GM19452 (cell line): ENCODE results near the gene MGRN1.
"Not testable (repeated sequence)": the region's sequence is repeated elsewhere in the genome, so short reads cannot be mapped to it uniquely, and the experiment has no call there.

ENCODE experiments used
- ATAC-seq: cut with Tn5 transposase; IDR thresholded peaks from one replicate; pipeline ENCODE4 v1.9.1; 2021; ENCODE audit not compliant: unreplicated experiment

The MGRN1 gene

DNA sequence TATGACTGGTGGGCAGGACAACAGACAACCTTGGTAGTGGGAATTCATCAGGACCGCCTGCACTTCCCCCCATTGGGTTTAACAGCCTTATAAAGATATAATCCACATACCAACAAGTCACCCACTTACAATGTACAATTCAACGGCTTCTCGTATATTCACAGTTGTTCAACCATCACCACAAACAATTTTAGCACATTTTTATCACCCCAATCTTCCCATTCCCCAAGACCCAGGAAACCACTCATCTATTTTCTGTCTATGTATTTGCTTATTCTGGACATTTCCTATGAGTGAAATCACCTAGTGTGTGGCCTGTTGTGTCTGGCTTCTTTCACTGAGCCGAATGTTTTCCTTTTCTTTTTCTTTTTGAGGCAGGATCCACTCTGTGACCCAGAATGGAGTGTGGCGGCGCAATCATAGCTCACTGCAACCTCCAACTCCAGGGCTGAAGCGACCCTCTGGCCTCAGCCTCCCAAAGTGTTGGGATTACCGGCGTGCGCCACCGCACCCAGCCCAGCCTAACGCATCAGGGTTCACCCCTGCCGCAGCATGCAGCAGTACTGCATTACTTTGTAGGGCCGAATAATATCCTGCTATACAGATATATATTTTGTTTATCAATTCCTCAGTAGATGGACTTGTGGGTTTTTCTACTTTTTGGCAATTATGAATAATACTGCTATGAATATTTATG lies 98.6 kb downstream of the MGRN1 start:
- no peak for ATAC-seq

DNA sequence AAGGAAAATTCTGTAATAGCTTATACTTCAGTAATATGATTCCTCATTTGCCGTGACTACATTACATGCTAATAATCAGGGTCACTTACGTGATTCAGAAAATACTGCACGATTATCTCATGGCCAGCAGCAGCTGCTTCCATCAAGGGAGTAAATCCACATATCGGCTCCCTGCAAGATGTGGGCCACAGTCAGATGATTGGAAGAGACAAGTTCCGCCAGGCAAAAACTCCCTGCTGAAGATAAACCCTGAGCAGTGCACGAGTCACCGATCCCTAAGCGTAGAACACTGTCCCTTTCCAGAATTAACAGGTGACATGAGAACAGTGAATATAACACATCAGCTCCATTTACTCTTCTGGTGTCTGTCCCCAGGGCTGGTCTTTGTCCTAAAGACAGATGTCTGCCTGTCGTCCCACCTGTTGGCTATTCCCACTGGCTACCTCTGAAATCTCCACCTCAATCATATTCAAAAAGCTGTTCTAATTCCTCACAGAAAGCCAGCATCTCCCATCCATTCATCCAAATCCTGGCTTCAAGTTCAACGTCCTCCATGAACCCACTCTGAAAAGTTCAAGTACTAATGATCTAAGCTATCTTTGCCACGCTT lies 100.1 kb downstream of the MGRN1 start:
- ATAC-seq = no peak

DNA sequence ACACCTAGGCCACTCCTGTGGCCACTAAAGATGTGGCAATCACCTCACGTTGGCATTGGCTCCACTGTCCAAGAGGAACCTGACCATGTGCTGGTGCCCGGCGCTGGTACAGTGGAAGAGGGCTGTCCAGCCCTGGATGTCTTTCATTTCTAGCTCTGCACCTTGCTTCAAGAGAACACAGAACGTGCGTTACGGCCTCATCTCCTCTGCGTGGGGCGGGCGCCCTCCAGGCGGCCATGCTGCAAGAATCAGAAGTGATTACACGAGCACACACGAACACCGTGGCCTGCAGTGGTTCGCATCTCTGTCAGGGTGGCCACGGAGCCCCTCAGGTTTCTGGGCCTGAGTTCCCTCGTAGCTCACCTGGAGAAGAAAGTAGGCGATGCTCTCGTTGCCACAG lies 102.0 kb downstream of the MGRN1 start:
- ATAC-seq = no peak

GRCh38 chr16:4728676-4729075 lies 104.0 kb downstream of the MGRN1 start:
- no peak for ATAC-seq

- no peak for ATAC-seq
These were observed 105.2 kb downstream of the MGRN1 start for GRCh38 chr16:4729876-4730275.

DNA sequence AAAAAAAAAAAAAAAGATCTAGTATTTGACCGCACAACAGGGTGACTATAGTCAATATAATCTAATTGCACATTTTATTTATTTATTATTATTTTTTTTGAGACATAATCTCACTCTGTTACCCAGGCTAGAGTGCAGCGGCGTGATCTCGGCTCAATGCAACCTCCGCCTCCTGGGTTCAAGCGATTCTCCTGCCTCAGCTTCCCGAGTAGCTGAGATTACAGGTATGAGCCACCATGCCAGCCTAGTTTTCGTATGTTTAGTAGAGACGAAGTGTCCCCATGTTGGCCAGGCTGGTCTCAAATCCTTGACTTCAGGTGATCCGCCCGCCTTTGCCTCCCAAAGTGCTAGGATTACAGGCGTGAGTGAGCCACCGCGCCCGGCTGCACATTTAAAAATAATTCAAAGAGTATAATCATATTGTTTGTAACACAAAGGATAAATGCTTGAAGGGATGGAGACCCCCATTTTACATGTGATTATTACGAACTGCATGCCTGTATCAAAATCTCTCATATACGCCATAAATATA lies 108.7 kb downstream of the MGRN1 start:
- no peak for ATAC-seq

DNA sequence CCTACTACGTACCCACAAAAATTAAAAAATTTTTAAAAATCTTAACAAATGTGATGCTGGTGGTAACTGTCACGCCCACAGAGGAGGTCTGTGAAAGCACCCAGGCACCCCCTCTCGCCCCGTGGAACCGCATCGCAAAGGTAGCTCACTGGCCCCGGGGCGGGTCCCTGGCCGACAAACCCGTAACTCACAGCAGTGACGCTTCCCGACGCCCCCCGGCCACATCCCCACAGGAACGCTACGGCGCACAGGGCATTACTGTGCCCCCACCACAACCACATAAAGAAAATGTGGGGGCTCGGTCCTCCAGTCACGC lies 109.1 kb downstream of the MGRN1 start:
- no peak for ATAC-seq

DNA sequence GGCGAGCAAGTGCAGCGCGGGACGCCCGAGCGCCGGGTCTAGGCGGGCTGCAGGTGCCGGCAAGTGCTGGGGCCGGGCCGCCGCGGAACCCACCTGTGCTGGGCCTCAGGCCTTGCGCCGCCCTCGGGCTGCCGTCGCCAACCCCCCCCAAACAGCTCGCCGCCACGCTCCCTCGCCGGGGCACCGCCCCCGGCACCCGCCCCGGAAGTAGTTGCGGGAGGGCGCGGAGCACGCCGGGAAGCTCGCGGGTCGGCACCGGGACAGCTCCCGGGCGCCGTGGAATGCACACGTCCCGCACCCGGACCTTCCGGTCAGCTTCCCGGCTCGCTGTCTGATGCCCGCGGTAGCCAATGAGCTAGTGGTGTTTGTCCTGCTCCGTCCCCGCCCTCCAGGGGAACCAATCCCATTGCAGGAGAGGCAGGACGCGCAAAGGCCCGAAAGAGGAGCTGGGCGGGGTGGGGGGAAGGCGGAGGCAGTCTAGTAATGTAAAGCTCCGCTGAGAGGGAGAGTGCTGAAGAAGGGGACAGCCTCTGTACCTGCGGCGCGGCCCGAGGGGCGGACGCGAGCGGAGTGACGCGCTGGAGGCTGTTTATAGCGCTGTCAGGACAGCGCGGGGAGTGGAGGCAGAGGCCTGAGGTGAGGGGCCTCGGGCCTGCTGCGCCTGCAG lies 109.6 kb downstream of the MGRN1 start, which contains the start of the genes ANKS3 and DNAAF8:
TSS of gene ANKS3 (minus strand) at position 209 of the 667 bp plus-strand sequence. CDS start 4,122 bp downstream, outside the sequence.
TSS of gene DNAAF8 (plus strand) at position 475 of the 667 bp plus-strand sequence. CDS start 1,978 bp downstream, outside the sequence.
- ATAC-seq = peak; percentile 73

GRCh38 chr16:4734730-4735535 lies 110.3 kb downstream of the MGRN1 start:
- peak; percentile 60 for ATAC-seq

DNA sequence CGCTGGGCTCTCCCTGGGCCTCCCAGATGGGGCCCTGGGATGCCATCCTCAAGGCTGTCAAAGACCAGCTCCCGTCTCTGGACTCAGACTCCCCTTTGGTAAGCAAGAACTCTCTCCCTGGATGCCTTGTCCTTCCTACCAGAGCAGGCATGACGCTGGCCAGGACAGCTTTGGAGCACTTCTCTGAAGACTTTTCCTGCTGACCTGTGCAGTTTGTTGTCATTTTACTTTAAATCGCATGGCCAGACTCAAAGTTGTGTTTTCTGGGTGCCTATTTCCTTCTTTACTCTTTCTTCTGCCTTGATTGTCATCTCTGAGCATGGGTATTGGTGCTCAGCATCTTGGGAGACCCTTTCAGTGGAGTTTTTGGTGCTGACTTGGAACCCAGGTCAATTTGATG lies 111.9 kb downstream of the MGRN1 start:
- no peak for ATAC-seq

DNA sequence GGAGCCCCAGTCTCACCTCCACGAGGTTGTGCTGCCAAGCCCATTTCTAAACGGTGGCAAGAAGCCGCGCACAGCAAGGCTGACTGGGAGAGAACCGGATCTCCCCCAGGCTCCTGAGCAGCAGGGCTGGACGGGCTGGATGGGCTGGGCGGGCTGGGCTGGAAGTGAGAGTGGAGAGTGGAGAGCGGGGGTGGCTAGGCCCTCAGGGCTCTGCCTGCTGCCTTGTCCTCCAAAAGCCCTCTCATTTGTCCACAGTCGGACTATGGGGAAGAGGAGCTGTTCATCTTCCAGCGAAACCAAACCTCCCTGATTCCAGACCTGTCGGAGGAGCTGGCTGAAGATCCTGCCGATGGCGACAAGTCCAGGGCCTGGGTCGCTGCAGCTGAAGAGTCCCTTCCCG lies 112.9 kb downstream of the MGRN1 start:
- ATAC-seq = no peak

DNA sequence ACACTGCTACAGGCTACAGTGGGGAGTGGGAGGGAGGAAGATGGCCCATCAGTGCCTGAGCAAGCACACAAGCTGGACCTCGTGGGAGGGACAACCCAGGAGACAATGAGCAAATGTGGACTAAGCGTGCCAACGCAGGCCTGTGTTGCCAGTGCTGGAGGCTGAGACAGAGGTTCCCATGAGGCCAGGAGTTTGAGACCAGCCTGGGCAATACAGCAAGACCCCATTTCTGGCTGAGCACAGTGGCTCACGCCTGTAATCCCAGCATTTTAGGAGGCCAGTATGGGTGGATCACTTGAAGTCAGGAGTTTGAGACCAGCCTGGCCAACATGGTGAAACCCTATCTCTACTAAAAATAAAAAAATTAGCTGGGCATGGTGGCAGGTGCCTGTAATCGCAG lies 113.7 kb downstream of the MGRN1 start:
- ATAC-seq = not testable (repeated sequence)
